Posterior vena cava (tissue), 2 donors: ENCODE data around the gene LAMTOR4. TPM values are rescaled to one million over a fixed set of nuclear protein-coding genes. Genes with fewer than 3 reads are reported as not detected.
"Not testable (repeated sequence)": the region's sequence is repeated elsewhere in the genome, so short reads cannot be mapped to it uniquely, and the experiment has no call there.

Experiments
- DNase-seq: peaks from one replicate; pipeline ENCODE4 v3.0.0-alpha.2; 2020; ENCODE audit warnings: low spot score
- intact Hi-C, 2 donors: fragments of 100-400 bp; cut with DNase I; formaldehyde crosslinking; loops; one replicate each; pipeline versions ENCODE4 v1.14.1 to v1.14.2; 2022 to 2023
- total RNA-seq, 2 donors: library from RNA; stranded (reverse); fragmentation: NEBNext Ultra II Directional; extraction: Animal tissue kit (Norgen Biotek cat#: 25700); gene quantifications; one replicate each; pipeline ENCODE4 v1.2.1, GENCODE V29; 2021
- donor health status: DM: yes; HTN: yes; CAD: no.
- donor health status: DM: yes; HTN: yes; CAD: no.

The LAMTOR4 gene
- total RNA-seq, 2 donors from 2014 or later: 72.6 to 91.6 TPM

GRCh38 chr7:100163871-100164270 is 15.2 kb downstream of the LAMTOR4 start:
- DNase-seq: no peak
- intact Hi-C loops: no loop called here

DNA sequence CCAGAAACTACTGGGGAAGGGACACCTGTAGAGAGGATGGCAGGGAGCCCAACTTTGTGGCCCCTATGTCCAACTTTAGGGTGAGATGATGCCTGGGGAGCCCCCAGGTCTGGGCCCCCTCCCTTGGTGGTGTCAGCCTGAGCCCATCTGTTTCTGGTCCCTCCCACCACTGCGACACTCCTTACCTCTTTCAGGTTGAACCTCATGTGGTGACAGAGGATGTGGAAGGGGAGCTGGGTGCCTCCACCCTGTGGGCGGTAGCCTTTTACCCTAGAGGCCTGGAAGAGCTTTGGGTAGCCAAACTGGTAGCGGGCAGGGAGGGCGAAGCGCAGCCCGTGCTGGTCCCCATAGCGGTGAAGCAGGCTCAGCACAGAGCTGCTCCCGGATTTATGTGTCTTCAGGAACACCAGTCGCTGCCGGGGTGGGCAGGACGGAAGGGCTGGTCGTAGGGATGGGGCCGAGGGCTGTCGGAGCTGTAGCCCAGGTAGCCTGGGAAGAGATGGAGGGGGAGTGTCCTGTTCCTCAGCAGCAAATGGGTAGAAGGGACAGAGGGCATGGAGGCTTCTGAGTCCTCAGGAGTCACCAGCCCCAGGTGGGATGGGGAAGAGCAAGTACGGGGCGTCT is 17.7 kb downstream of the LAMTOR4 start:
- peak; percentile 65 for DNase-seq
- intact Hi-C loops: no loop called here

DNA sequence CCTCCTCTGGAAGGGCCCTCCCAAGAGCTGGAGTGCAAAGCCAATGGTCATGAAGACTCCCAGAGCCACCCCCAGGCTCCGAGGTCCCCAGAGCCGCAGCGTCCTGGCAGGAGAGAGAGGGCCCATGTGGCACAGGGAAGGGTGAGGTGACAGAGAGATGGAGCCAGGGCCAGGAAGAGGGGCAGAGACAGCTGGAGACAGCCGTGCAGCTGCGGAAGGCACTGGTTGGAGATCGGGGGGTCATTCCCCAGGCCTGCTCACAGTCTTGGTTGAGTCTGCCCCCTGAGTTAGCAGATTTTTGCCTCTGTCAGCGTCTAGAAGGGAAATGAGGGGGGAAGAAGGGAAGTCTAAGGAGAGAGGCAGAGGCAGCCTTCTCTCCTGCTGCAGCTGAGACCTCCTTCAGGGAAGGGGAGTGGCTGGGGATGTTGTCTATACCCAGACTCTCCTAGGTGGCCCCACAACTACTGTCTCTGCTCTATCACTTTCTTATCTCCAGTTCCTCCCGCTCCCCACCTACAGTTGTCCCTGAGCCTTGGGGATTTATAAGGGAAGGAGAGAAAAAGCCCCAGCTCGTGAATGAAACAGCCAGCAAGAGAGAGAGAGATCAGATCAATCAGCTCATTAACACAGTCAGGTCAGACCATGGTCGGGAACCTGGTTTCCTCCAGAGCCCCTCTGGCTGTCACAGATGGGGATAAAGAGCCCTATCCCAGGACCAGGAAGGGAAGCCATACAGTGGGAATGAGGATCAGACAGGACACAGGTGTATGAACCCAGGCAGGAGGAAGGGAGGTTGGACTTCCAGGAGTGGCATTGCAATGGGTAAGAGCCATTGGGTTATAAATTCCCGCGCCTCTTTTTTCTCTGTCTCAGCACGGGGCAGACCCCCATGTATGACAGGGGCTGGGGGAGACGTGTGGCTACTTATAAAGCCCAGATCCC is 18.5 kb downstream of the LAMTOR4 start:
- intact Hi-C loops: no loop called here
- peak; percentile 66 for DNase-seq

DNA sequence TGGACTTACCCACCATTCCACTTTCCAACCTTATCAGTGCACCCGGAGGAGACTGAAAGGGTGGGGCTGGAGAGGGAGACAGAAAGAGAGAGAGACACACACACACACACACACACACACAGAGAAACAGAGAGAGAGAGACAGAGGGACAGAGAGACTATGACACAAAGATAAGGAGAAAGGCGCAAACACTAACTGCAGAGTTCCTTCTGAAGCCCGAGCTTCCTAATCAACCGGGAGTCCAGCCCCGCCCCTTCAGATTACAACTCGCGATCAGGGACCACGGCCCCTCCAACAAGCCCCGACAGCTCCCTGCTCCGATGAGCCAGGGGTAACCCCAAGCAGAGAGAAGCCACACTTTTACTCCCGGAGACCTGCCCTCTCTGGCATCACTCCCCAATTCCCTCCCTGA is 19.2 kb downstream of the LAMTOR4 start:
- intact Hi-C loops: no loop called here

DNA sequence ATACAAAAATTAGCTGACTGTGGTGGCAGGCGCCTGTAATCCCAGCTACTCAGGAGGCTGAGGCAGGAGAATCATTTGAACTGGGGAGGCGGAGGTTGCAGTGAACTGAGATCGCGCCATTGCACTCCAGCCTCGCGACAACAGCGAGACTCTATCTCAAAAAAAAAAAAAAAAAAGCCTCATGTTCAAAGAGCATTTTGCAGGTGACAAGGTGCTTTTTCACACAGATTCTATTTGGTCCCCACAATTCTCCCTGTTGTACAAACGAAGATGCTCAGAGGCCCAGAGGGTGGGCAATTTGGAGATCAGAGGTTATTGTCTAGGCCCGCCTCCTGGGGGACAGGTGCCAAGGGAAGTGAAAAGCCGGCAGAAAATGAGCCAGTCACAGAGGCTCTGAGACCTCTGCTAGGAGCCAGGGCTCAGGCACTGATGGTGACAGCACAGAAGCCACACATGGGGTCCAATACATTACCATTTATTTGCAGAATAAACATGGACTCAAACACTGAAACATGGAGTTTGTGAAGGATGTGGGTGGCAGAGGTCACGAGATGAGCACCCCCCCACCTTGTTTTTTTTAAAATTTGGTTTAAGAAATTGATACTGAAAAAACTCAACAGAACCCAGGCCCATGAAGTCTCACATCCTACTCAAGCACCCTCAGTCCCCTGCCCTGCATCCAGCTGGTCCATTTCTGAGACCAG is 20.6 kb downstream of the LAMTOR4 start:
- intact Hi-C loops: no loop called here
- DNase-seq: peak; percentile 26

More for the DNA sequence above, 19.2 kb downstream of the LAMTOR4 start:
- DNase-seq: no peak

DNA sequence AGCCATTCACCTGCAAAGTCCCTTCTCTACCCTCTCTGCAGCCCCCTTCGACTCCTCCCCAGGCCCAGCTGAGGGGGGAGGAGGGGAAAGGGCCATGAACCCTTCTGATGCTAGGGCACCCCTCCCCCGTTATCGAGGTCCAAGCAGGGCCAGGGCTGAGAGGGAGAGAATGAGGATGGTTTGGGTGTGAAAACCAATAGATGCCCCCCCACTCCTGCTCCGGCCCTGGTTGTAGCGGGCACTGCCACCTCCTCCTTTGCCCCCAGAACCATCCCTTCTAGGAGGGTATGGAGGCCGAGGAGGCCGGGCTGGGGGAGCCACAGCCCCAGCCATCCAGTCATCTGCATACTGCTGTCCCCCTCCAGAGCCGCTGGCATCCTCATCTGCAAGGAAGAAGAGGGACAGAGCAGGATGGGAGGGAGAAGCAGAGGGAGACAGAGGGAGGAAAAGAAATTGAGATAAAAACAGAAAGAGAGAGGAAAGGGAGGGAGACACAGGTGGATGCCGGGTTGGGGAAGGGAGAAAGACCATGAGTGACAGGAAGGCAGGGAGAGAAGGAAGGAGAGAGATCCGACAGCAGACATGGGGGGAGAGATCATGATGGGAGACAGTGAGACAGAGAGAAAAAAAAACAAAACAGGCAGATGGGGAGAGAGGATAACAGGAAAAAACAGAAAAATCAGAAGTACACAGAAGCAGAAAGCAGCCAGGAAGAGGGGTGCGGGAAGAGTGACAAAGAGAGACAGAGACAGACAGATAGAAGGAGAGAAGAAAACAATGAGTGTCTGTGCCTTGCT is 21.6 kb downstream of the LAMTOR4 start:
- peak; percentile 70 for DNase-seq
- intact Hi-C loops: no loop called here

- intact Hi-C loops: no loop called here
- DNase-seq: peak; percentile 81
Observed at GRCh38 chr7:100171087-100171681, 22.5 kb downstream of the LAMTOR4 start.

GRCh38 chr7:100171840-100172239 is 23.1 kb downstream of the LAMTOR4 start:
- peak; percentile 77 for DNase-seq
- intact Hi-C loops: no loop called here

- peak; percentile 50 for DNase-seq
- intact Hi-C loops: no loop called here
Observed at GRCh38 chr7:100173806-100174495, 25.2 kb downstream of the LAMTOR4 start.

- intact Hi-C loops: no loop called here
- peak; percentile 71 for DNase-seq
Observed at GRCh38 chr7:100174582-100174981, 25.9 kb downstream of the LAMTOR4 start.

DNA sequence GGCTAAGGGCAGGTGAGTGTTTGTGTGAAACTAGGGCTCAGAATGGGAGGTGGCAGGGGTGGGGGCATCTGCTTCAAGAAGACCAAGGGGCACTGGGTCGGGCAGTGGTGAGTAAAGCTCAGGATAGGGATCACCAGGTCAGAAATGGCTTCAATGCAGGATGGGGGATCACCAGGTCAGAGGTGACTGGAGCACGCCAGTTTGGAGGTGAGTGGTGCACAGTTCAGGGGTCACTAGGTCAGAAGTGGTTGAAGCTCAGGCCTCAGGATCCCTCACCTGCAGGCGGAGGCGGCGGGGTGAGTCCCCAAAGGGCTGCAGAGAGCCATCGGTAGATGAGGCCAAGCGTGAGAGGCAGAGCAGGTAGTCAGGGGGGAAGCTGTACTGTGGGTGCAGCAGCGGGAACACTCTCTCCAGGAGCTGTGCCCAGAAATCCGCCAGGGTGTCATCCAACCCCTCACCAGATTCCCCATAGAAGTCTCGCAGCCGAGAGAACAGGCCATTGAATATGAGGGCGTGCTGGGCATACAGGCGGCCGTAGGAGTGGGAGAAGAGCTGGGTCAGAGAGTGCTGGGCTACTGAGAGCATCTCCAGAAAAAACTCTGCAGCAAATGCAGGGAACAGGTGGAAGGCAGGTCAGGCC is 26.7 kb downstream of the LAMTOR4 start:
- DNase-seq: peak; percentile 72
- intact Hi-C loops: no loop called here

GRCh38 chr7:100176096-100177044 is 27.7 kb downstream of the LAMTOR4 start:
- peak; percentile 58 for DNase-seq
- intact Hi-C loops: no loop called here

DNA sequence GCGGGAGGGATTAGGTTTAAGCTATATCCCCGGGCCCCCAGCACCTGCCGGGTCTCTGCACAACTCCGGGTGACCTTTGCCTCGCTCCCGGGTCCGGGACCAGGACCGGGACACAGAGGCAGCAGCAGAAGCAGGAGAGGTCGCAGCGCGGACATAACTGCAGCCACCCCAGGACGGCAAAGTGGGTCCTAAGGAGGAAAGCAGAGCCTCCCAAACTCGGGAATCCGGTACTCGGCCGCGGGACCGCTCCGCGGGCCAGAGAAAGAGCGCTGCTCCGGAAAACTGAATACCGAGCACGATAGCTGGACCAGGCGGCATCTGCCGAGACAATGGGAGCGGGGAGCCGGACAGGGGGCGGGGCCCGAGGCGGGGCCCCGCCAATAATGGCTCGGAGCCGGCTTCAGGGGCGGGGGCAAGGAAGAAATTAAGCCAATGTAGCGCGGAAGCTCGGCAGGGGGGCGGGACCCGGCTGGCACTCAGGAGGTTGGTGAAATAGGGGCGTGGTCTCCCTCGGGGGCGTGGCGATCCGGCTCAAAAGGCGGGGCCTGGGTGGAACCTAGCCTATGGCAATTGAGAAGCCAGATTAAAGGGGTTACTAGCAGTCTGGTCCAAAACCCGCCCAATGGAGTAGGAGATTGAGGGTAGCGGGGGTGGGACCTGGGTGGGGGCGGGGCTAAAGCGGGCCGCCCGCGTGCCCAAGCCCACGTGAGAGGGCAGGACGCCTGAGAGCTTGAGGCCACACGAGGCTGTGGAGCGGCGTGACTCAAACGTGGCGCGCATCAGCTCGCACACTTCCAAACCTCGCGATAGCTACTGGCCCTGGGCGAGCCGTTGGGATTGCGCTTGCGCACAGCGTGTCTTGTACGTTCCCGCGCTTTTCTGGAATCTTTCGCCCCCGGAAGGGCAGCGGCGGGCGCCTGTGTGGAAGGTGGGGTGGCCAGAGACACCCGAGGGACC is 28.6 kb downstream of the LAMTOR4 start, which contains the start of the genes GPC2 and STAG3:
Gene GPC2, minus strand, starts transcription at position 337 of the 957 bp plus-strand sequence. Its CDS starts 182 bp downstream, at position 155.
Gene STAG3, plus strand, starts transcription at position 874 of the 957 bp plus-strand sequence. CDS start 2,639 bp downstream, outside the sequence.
- peak; percentile 99 for DNase-seq
- intact Hi-C loops: no loop called here

DNA sequence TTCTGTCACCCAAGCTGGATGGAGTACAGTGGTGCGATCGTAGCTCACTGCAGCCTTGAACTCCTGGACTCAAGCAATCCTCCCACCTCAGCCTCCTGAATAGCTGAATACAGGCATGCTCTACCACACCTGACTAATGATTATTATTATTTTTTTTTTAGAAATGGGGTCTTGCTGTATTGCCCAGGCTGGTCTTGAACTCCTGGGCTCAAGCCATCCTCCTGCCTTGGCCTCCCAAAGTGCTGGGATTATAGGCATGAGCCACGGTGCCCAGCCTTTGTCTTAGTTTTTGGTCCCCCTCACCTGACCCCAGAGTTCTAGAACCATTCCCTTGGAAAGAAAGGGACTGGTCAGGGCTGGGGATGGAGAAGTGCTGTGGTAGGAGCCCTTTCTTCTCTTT is 31.4 kb downstream of the LAMTOR4 start:
- DNase-seq: peak; percentile 9
- intact Hi-C loops: not testable (repeated sequence)

DNA sequence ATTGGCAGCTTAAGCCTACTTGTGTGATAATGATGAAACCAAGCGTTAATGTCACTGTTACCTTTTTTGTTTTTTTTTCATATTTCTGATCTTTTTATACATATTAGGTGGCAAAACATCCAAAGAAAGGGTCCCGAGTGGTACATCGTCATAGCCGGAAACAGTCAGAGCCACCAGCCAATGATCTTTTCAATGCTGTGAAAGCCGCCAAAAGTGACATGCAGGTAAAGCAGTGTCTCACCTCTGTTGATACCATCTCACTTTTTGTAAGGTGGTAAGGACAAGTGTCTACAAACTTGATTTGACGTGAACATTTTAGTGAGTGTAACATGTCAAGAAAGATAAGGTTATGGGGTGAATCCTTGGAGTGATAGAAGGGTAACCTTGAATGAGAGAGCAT is 33.9 kb downstream of the LAMTOR4 start:
- intact Hi-C loops, DNase-seq: not testable (repeated sequence)
